Activated CD8-positive, alpha-beta memory T cell treated with anti-CD3 and anti-CD28 coated beads, Interleukin-2, amount 50 U/mL, for 24 hours (primary cell): ENCODE results near the gene NMRAL1.

Experiments used
- DNase-seq: peaks from one replicate; pipeline ENCODE4 v3.0.0-alpha.2; 2020; ENCODE audit errors: extremely low read depth

Gene NMRAL1

DNA sequence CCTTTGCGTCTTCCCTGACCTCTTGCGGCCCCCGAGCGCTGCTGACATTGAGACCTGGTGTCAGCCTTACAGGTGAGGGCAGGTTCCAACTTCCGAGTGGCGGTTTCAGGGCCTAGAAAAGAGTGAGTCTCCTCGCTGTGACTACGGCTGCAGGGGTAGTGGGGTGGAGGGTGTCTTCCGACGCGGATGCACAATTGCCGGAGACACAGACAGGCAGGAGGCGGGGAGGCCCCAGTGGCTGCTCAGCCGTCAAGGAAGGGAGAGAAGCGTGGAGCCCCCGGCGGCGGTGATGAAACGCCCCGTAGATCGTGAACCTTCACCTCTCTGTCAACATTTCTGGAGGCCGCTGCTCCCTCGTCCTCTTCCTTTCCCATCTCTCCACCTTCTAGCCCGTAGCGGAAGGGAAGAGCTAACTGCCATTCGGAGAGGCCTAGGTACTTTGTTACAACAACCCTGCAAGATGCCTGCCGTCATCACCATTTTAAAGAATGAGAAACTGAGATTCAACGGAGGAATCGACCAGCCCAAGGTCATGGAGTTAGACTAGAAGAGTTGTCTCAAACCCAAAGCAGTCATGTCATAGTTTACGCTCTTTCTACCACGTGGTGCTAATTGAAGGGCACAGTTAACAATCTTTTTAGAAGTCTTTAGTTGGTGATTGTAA, 48.3 kb downstream of the NMRAL1 start:
- DNase-seq: no peak

DNA sequence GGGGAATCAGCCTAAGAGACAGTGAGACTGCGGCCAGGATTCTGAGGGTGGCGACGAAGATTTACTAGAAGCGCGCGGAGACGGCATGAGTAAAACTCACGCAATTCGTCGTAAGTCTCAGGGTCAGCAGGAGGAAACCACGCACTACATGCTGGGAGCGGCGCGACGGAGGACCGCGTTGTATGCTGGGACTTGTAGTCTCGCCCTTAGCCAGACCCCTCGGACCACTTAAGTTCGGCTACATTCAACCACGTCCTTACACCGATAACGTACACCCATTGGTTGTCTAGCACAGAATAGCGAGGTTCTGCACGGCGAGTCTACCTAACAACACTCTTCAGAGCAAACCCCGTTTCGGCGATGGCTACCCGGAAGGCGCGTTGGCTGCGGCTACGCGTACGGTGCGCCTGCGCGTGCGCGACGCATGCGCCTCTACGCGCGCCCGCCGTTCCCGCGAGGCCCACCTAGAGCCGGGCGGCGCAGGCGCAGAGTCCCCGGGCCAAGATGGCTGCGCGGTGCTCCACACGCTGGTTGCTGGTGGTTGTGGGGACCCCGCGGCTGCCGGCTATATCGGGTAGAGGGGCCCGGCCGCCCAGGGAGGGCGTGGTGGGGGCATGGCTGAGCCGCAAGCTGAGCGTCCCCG, 48.9 kb downstream of the NMRAL1 start, which contains the start of gene DNAJA3:
Gene DNAJA3 (plus strand): TSS at position 491 of the 643 bp plus-strand sequence. CDS start 14 bp downstream, at position 505.
- DNase-seq: peak; percentile 74

DNA sequence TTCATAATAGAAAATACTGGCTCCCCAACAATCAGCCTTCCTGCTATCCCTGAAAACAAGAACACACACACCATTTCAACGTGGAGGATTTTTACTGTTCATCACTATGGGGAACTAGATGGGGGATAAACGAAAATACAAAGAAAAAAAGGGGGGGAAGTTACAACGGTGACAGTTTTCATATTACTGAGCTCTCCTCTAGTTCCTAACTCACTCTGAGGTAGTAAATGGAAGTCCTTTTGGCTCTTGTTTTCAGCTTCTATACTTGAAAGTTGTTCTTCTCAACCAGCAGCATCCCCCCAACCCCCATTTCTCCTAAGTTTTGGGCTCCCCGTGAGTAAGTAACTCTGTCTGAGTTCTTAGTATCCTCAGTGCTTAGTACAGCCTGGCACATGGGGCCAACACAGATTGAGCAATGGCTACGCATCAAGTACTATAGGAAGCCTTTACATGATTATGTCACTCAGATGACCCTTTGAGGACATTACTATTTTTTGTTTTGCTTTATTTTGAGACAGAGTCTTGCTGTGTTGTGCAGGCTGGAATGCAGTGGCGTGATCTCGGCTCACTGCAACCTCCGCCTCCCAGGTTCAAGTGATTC, 53.8 kb downstream of the NMRAL1 start:
- DNase-seq: no peak

DNA sequence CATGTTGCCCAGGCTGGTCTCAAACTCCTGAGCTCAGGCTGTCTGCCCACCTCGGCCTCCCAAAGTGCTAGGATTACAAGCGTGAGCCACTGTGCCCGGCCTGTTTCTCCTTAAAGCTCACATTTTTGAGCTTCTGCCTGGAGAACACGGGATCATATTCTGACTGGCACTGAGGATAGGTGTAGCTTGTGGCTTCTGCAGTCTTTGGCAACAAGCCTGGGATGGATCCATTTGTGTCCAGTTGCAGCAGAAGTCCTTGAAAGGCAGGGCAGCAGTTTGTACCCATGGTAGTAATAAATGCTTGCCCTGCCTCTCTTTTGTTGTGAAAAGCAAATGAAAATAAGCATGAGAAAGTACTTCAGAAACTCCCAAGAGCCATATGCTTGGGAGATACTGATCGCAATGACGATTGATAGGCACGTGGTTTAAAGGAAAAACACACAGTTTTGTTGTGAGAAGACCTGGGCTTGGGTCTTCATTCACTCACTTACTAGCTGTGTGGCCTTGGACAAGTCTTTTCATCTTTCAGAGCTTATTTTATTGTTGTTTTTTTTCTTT, 54.9 kb downstream of the NMRAL1 start:
- DNase-seq: no peak

DNA sequence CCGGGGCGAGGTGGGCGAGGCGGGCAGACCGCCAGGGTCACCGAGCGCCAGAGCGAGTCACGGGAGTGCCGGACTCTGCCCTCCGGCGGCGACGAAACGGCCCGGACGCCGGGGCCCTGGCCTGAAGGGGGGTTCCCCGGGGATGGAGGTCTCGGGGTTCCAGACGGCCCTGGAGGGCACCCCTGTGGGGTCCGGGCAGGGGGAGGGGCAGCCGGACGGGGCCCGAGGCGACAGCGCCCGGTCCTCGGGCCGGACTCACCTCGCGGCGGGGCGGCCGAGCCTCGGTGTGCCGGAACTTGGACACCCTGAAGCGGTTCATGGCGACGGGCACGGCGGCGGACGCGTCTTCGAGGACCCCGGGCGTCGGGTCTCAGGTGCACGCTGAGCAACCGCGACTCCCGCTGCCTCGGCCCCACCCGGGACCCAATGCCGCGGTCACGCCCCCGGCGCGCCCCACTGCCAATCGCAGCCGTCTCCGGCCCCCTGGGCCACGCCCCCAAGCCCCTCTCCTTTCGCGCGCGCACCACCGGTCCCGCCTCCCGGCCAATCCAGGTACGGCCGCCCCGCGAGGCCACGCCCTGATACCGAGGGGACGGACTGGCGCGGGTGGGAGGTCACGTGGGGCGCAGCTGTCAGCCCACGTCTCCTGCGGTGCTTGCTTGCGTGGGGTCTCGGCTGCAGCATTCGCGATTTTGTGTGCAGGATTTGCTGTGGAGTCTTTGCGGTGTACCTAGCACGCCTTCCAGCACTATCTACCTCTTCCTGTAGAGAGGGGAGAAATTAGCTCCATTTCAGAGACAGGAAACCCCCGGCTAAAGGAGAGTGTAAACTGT, 58.0 kb downstream of the NMRAL1 start, which contains the start of gene CORO7:
Gene CORO7 (minus strand): TSS at position 397 of the 833 bp plus-strand sequence. CDS start 78 bp downstream, at position 319.
- DNase-seq: peak; percentile 94

DNA sequence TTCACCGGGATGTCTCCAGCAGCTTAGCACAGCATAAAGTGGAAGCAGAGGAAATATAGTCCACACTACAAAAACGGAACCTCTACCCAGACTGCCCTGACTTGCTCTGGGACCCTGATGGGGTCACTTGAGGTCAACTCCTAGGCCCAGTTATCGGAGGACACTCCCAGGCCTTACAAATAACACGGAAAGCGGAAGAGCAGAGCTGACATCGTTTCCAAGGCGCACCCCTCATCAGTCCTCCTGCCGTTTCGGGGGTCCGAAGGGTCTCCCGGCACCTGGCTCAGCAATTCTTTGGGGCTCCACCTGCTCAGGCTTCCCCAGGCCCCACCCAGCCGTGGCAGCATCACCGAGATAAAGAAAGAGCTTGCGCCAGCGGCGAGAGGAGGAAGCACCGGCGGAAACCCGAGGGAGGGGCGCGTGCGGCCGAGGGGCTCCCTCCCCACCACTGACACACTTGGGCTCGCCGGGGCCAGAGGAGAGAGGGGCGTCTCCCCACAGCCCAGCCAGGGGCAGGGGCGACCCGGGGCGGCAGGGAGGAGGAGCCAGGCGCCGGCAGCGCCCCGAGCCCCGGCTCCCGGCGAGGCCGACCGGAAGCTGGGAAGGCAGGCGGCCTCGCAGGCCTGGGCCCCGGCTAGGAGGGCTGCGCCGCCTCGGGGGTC, 58.8 kb downstream of the NMRAL1 start:
- no peak for DNase-seq

DNA sequence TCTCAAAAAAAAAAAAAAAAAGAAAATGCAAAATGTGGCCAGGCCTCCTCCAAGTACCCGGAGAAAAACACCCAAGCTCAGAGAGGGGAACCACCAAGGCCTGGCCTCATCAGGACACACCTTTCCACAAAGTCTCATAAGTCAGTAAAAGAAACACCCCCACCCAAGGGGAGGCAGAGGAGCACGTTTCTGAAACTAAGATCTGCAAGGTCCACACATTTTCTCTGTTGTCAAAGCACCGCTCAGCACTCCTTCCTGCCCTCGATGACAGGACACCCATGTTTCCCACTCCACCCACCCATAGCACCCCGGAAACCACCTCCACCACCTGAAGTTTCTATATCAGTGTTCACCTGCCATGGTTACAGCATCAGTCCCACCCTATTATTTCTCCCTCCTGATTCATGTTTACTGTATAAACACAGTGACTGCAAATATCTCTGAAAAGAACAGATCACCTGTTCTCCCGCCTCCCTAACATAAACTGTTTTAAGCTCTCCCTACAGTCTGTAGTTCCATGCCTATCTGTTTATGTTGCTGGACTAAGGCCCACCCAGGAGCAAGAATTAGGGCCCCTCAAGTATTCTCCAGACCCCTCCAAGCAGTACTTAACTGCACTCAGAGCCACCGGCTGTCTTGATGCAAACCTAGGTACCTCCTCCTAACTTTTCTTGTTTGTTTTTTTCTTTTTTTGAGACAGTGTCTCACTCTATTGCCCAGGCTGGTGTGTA, 60.1 kb downstream of the NMRAL1 start:
- peak; percentile 72 for DNase-seq

DNA sequence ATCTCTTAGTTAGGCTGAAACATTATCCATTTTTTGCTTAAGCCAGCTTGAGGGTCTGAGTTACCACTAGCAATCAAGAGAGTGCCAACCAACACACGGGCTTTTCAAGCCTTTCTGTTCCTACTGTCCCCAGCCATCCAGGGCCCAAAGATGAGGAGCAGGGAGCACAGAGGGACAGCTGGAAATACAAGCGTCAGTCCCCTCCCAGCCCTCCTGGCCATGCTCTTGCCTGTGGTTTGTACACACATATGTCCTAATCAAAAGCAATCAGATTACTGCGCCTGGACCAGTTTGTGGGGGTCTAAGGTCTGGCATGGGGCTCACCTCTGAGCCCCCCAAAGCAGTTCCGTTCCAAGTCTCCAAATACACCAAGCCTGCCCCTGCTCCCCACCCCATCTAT, 61.6 kb downstream of the NMRAL1 start:
- DNase-seq: no peak

DNA sequence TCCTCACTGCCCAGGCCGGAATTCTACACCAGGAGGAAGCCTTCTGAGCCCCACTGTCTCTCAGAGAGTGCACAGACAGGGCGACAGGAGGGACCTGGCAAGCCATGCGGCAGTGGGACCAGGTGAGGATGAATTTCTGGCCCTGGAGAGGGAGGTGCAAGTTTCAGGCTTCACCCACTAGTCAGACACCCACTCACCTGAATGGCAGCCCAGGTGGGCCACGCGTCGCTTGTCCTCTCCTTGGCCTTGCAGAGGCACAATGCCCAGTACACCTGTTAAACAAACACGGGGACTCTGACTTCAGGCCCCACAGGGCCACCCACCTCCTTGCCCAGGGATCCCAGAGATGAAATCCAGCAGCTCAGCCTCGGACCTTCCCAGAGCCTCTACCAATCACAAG, 62.3 kb downstream of the NMRAL1 start:
- DNase-seq: no peak
